SK-N-SH (cell line): ENCODE data around the gene DYNC2LI1. TPM values are rescaled to one million over a fixed set of nuclear protein-coding genes. Genes with fewer than 3 reads are reported as not detected.

ENCODE experiments used
- CTCF ChIA-PET: fragments of 300-600, 350-600 bp; formaldehyde crosslinking; extraction: SDS; loops from one replicate; lab custom pipeline; 2021; lab: Yijun Ruan, JAX
- POLR2A ChIA-PET: fragments of 350-600 bp; sonication (Branson Sonifier 250); formaldehyde crosslinking; extraction: SDS; loops from one replicate; lab custom pipeline; 2020; ENCODE audit warnings: antibody characterized with exemption, inconsistent platforms; lab: Yijun Ruan, JAX
- DNase-seq: peaks from one replicate; pipeline ENCODE4 v3.0.0; 2012
- H2AFZ ChIP-seq: fragments of 200-600 bp; sonication (generic); 2 replicates; pipeline ENCODE4 v1.8.1; 2016; ENCODE audit warnings: antibody characterized with exemption, mild to moderate bottlenecking, low read depth
- H3F3A ChIP-seq: fragments of 200-600 bp; sonication (generic); replicated peaks from 2 replicates; pipeline ENCODE3; 2016; ENCODE audit warnings: antibody characterized with exemption, mild to moderate bottlenecking; ENCODE audit not compliant: insufficient read depth
- H3K27ac ChIP-seq, 2 experiments: fragments of 200-500 bp in 1 of 2; fragments of 200-600 bp in 1 of 2; sonication (Bioruptor generic) in 1 of 2; sonication (generic), shearing (Covaris generic) in 1 of 2; 2 replicates each; pipeline versions ENCODE4 v1.5.1 to v1.6.1; 2014 to 2016; ENCODE audit warnings: low read depth in 2 of 2, inconsistent platforms in 1 of 2, low read length in 1 of 2, mild to moderate bottlenecking in 1 of 2, mixed read lengths in 1 of 2
- H3K27me3 ChIP-seq: fragments of 200-600 bp; sonication (generic), shearing (Covaris generic); 2 replicates; pipeline ENCODE4 v1.6.1; 2016; ENCODE audit warnings: mixed run types; ENCODE audit not compliant: insufficient read depth
- H3K36me3 ChIP-seq, 2 experiments: fragments of 200-500 bp in 1 of 2; fragments of 200-600 bp in 1 of 2; sonication (Bioruptor generic) in 1 of 2; sonication (generic) in 1 of 2; replicated peaks in 1 of 2; 2 replicates each; pipeline versions ENCODE3 to v1.5.1; 2014 to 2016; ENCODE audit warnings: low read length in 1 of 2, mild to moderate bottlenecking in 1 of 2; ENCODE audit not compliant: insufficient read depth in 2 of 2, control insufficient read depth in 1 of 2
- H3K4me1 ChIP-seq, 2 experiments: fragments of 200-500 bp in 1 of 2; fragments of 200-600 bp in 1 of 2; sonication (Bioruptor generic) in 1 of 2; sonication (generic), shearing (Covaris generic) in 1 of 2; 2 replicates each; pipeline versions ENCODE4 v1.5.1 to v1.6.1; 2014 to 2016; ENCODE audit warnings: low read depth in 1 of 2, low read length in 1 of 2, mixed run types in 1 of 2; ENCODE audit not compliant: insufficient read depth in 2 of 2, control insufficient read depth in 1 of 2
- H3K4me2 ChIP-seq: fragments of 200-600 bp; sonication (generic), shearing (Covaris generic); 2 replicates; pipeline ENCODE4 v1.6.1; 2017; ENCODE audit warnings: mixed run types
- H3K4me3 ChIP-seq, 2 experiments: fragments of 200-500 bp in 1 of 2; fragments of 200-600 bp in 1 of 2; sonication (Bioruptor generic) in 1 of 2; sonication (generic), shearing (Covaris generic) in 1 of 2; 2 replicates each; pipeline versions ENCODE4 v1.5.1 to v1.8.1; 2014 to 2016; ENCODE audit warnings: low read depth in 2 of 2, inconsistent platforms in 1 of 2, low read length in 1 of 2, mild to moderate bottlenecking in 1 of 2, mixed read lengths in 1 of 2, moderate library complexity in 1 of 2
- H3K79me2 ChIP-seq: fragments of 200-600 bp; sonication (generic); 2 replicates; pipeline ENCODE4 v1.8.1; 2017; ENCODE audit warnings: mild to moderate bottlenecking; ENCODE audit not compliant: insufficient read depth
- H3K9ac ChIP-seq: fragments of 200-600 bp; sonication (generic); 2 replicates; pipeline ENCODE4 v1.6.1; 2017; ENCODE audit warnings: mixed run types
- H3K9me2 ChIP-seq: fragments of 200-600 bp; sonication (generic); 2 replicates; pipeline ENCODE4 v1.6.1; 2017; ENCODE audit warnings: mixed run types
- H3K9me3 ChIP-seq: fragments of 200-600 bp; sonication (generic); 2 replicates; pipeline ENCODE4 v1.6.1; 2017; ENCODE audit warnings: mixed run types, mild to moderate bottlenecking, moderate library complexity
- H4K20me1 ChIP-seq: fragments of 200-600 bp; sonication (generic); 2 replicates; pipeline ENCODE4 v1.6.1; 2017; ENCODE audit warnings: mild to moderate bottlenecking, mixed run types; ENCODE audit not compliant: insufficient read depth
- CTCF ChIP-seq: fragments of 200-600 bp; sonication (generic); IDR thresholded peaks from 2 replicates; pipeline ENCODE4 v1.6.1; 2017; ENCODE audit warnings: antibody characterized with exemption, mild to moderate bottlenecking, moderate library complexity
- EP300 ChIP-seq, 2 experiments: IDR thresholded peaks; 2 replicates each; pipeline versions ENCODE4 v1.4.0 to v1.6.1; 2012; ENCODE audit warnings: borderline replicate concordance in 1 of 2, low read depth in 1 of 2, low read length in 1 of 2
- FOSL2 ChIP-seq: IDR thresholded peaks from 2 replicates; pipeline ENCODE4 v1.4.0; 2012; ENCODE audit warnings: low read depth, mild to moderate bottlenecking, moderate library complexity, borderline replicate concordance
- FOXM1 ChIP-seq: IDR thresholded peaks from 2 replicates; pipeline ENCODE4 v1.4.0; 2012; ENCODE audit warnings: low read depth, mild to moderate bottlenecking
- JUND ChIP-seq: IDR thresholded peaks from 2 replicates; pipeline ENCODE4 v1.4.0; 2012
- MEF2A ChIP-seq: IDR thresholded peaks from 2 replicates; pipeline ENCODE4 v1.4.0; 2012; ENCODE audit warnings: low read depth, borderline replicate concordance
- NFIC ChIP-seq: IDR thresholded peaks from 2 replicates; pipeline ENCODE4 v1.4.0; 2012; ENCODE audit warnings: borderline replicate concordance
- PBX3 ChIP-seq: IDR thresholded peaks from 2 replicates; pipeline ENCODE4; 2012
- RCOR1 ChIP-seq: fragments of 150-350 bp; IDR thresholded peaks from 2 replicates; pipeline ENCODE4 v1.6.1; 2017; ENCODE audit warnings: antibody characterized with exemption, low read length
- REST ChIP-seq: IDR thresholded peaks from 2 replicates; pipeline ENCODE4 v1.6.1; 2012; ENCODE audit warnings: mild to moderate bottlenecking, low read depth, low read length, moderate library complexity
- TCF12 ChIP-seq: IDR thresholded peaks from 2 replicates; pipeline ENCODE4 v1.4.0; 2012
- TEAD4 ChIP-seq: IDR thresholded peaks from 2 replicates; pipeline ENCODE4 v1.4.0; 2012; ENCODE audit warnings: mild to moderate bottlenecking, borderline replicate concordance; ENCODE audit not compliant: insufficient read depth
- USF1 ChIP-seq: IDR thresholded peaks from 2 replicates; pipeline ENCODE4 v1.4.0; 2012; ENCODE audit warnings: low read depth, borderline replicate concordance
- USF2 ChIP-seq: fragments of 150-350 bp; IDR thresholded peaks from 2 replicates; pipeline ENCODE4 v1.6.1; 2017; ENCODE audit warnings: antibody characterized with exemption, low read length, low read depth, borderline replicate concordance
- ZBTB33 ChIP-seq: IDR thresholded peaks from 2 replicates; pipeline ENCODE4 v1.4.0; 2012; ENCODE audit warnings: low read depth, borderline replicate concordance
- WGBS: methylation state at CpG from one replicate; pipeline ENCODE4 v1.1.6; 2017; ENCODE audit warnings: low lambda C conversion rate; 5-methylcytosine and 5-hydroxymethylcytosine counted together
- polyA plus RNA-seq, 3 experiments: library from polyadenylated mRNA; depleted of rRNA; stranded (reverse); fragments of >200 nt; gene quantifications; 2 replicates each; pipeline ENCODE4 v1.2.3, GENCODE V29; 2012

The DYNC2LI1 gene
- polyA plus RNA-seq, 1 of the 3 experiments (the other 2 are of a cell fraction), result 20.4 TPM

GRCh38 chr2:43745457-43745856, 28.4 kb upstream of the DYNC2LI1 start:
- H3K9me3 ChIP-seq, result no peaks in the 10 kb centered on the region
- no peak overlapping the region; the same call in 1 of the 2 replicates for H3K4me2 ChIP-seq
- POLR2A ChIA-PET, result no interaction called here
- peak overlapping the region; percentile 55 to 66; a peak in 3 of 4 replicates for H3K27ac ChIP-seq
- no peaks in the 10 kb centered on the region for H3K36me3 ChIP-seq
- H4K20me1 ChIP-seq, result no peaks in the 10 kb centered on the region
- H3K4me1 ChIP-seq, result peaks cover 0 to 11% of the 10 kb centered on the region in 2 experiments; a peak in 1 of 4 replicates
- no peak overlapping the region for H3K9ac ChIP-seq
- WGBS, result 27% methylated on average over 3 of the region's 3 CpGs
- H3K79me2 ChIP-seq, result no peaks in the 10 kb centered on the region
- H3K9me2 ChIP-seq, result no peaks in the 10 kb centered on the region
- CTCF ChIA-PET, result interaction anchor here (0.9 kb wide), 1 partner anchor 11 kb away, joined by 3 read pairs; no protein-coding TSS in a partner anchor
- no peak overlapping the region for H3K4me3 ChIP-seq
- H2AFZ ChIP-seq, result peak overlapping the region; percentile 17; the same call in 1 of the 2 replicates
- TF ChIP-seq TCF12 (peak; percentile 42; the same call in 1 of the 2 replicates), EP300 (IDR thresholded peaks at IDR 0.05; ENCODE audit: borderline replicate concordance in 1 of 2, low read depth in 1 of 2, low read length in 1 of 2) (peak in 1 of 2 experiments; percentile 47; a peak in 1 of 4 replicates), REST (no peak), USF1 (no peak), CTCF (no peak), TEAD4 (peak; percentile 71; the same call in 1 of the 2 replicates), JUND (peak; percentile 71), NFIC (peak; percentile 72), FOSL2 (peak; percentile 45; the same call in 1 of the 2 replicates)
- DNase-seq, result no peak
- peaks cover 6% of the 10 kb centered on the region for H3F3A ChIP-seq
- H3K27me3 ChIP-seq, result no peaks in the 10 kb centered on the region

- Histone ChIP-seq H3K36me3 (no peaks in the 10 kb centered on the region), H3K4me1 (0 out of 4 replicates have a peak, but pooled peaks cover 0 to 11% of the 10 kb centered on the region in 2 experiments), H3K9me3 (no peaks in the 10 kb centered on the region), H2AFZ (no peak overlapping the region), H3K79me2 (no peaks in the 10 kb centered on the region), H3K4me3 (no peak overlapping the region), H4K20me1 (no peaks in the 10 kb centered on the region), H3F3A (peaks cover 6% of the 10 kb centered on the region), H3K4me2 (no peak overlapping the region), H3K27me3 (no peaks in the 10 kb centered on the region), H3K9me2 (no peaks in the 10 kb centered on the region), H3K27ac (no peak overlapping the region), H3K9ac (no peak overlapping the region)
- ChIA-PET CTCF (no interaction called here), POLR2A (no interaction called here)
- WGBS, result 65% methylated on average over 5 of the region's 5 CpGs
- no peak for DNase-seq
- TF ChIP-seq USF1 (no peak), USF2 (no peak), JUND (no peak), ZBTB33 (no peak), PBX3 (no peak), FOXM1 (no peak), RCOR1 (no peak), MEF2A (no peak)
Observed at GRCh38 chr2:43748333-43748732, 25.5 kb upstream of the DYNC2LI1 start.
